Activated T-cell treated with anti-CD3 and anti-CD28 coated beads, Interleukin-2, amount 50 U/mL, for 4 hours (primary cell): ENCODE results near the gene NGB. TPM values are rescaled to one million over a fixed set of nuclear protein-coding genes. Genes with fewer than 3 reads are reported as not detected.

Source experiments
- ATAC-seq, 2 donors: fragments of 200-7000 bp; cut with Tn5 transposase; one replicate each; pipeline ENCODE4 v1.10.0; 2021
- DNase-seq: peaks from one replicate; pipeline ENCODE4 v3.0.0-alpha.2; 2020
- H3K27me3 Mint-ChIP-seq: one replicate; pipeline ENCODE4 v1.8.0; 2021; ENCODE audit warnings: low read depth, mixed read lengths
- H3K36me3 Mint-ChIP-seq: one replicate; pipeline ENCODE4 v1.8.0; 2022; ENCODE audit warnings: mixed read lengths; ENCODE audit not compliant: insufficient read depth
- H3K4me1 Mint-ChIP-seq: one replicate; pipeline ENCODE4 v1.8.0; 2021; ENCODE audit warnings: low read depth, mixed read lengths
- H3K4me3 Mint-ChIP-seq: one replicate; pipeline ENCODE4 v1.8.0; 2021; ENCODE audit warnings: mild to moderate bottlenecking, moderate library complexity, mixed read lengths
- H3K9me3 Mint-ChIP-seq: one replicate; pipeline ENCODE4 v1.8.0; 2021; ENCODE audit warnings: mixed read lengths
- total RNA-seq, 3 donors: library from RNA; stranded (reverse); gene quantifications; one replicate each; pipeline ENCODE4 v1.2.1, GENCODE V29; 2021

NGB gene
- total RNA-seq, 3 donors from 2014 or later: not detected

DNA sequence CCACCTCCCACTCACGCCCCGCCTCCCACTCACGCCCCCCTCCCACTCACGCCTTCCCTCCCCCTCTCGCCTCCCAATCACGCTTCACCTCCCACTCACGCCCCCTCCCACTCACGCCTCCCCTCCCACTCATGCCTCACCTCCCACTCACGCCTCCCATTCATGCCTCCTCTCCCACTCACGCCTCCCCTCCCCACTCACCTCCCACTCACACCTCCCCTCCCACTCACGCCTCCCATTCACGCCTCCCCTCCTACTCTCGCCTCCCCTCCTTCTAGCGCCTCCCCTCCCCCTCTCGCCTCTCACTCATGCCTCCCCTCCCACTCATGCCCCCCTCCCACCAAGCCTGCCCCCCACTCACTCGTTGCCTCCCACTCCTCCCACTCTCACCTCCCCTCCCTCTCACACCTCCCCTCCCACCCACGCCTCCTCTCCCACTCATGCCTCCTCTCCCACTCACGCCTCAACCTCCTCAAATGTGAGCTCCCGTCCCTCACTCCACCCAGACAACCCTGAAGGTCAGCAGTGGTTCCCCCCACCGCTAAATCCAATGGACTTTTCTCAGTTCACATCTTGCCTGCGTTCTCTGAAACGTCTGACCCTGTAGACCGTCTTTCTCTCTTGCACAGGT is 49.6 kb downstream of the NGB start:
- no peak for DNase-seq
- Mint-ChIP-seq H3K4me3 (no peak overlapping the region), H3K4me1 (no peaks in the 10 kb centered on the region), H3K9me3 (no peaks in the 10 kb centered on the region), H3K27me3 (peaks cover 15% of the 10 kb centered on the region), H3K36me3 (no peaks in the 10 kb centered on the region)
- ATAC-seq: no peak

DNA sequence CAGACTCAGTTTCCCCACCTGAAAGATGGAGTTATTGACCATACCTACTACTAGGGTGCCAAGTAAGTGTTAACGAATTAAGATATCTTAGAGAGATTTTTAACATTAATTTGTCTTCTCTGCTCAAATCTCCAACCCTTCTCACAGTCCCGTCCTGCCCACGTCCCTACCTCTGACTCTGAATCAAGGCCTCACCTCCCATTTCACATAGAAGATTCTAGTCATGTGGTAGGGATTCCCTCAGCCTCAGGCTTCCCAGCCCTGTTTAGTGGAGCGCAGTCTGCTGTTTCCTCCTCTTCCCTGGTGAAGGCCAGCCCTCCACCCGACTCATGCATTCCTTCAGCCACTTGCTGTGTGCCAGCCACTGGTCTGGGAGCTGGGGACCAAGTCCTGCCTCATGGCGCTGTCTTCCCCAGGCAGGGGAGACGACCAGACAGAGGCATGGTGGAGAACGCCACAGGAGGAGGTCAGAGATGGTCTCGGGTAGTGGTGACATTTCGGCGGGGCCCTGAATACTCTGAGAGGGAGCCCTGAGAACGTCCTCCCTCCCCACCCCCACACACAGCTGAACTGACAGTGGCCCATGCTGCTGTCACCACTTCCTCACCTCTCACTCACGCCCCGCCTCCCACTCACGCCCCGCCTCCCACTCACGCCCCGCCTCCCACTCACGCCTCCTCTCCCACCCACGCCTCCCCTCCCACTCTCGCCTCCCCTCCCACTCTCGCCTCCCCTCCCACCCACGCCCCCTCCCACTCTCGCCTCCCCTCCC is 50.6 kb downstream of the NGB start:
- ATAC-seq: no peak
- no peak overlapping the region for H3K4me3 Mint-ChIP-seq
- H3K36me3 Mint-ChIP-seq: no peaks in the 10 kb centered on the region
- H3K9me3 Mint-ChIP-seq: no peaks in the 10 kb centered on the region
- H3K27me3 Mint-ChIP-seq: peaks cover 21% of the 10 kb centered on the region
- no peak for DNase-seq
- H3K4me1 Mint-ChIP-seq: no peaks in the 10 kb centered on the region

- no peak overlapping the region for H3K4me3 Mint-ChIP-seq
- H3K36me3 Mint-ChIP-seq: no peaks in the 10 kb centered on the region
- H3K9me3 Mint-ChIP-seq: no peaks in the 10 kb centered on the region
- H3K4me1 Mint-ChIP-seq: no peaks in the 10 kb centered on the region
- ATAC-seq: no peak
- H3K27me3 Mint-ChIP-seq: peaks cover 26% of the 10 kb centered on the region
- no peak for DNase-seq
Measured at GRCh38 chr14:77219591-77219990, 51.4 kb downstream of the NGB start.

DNA sequence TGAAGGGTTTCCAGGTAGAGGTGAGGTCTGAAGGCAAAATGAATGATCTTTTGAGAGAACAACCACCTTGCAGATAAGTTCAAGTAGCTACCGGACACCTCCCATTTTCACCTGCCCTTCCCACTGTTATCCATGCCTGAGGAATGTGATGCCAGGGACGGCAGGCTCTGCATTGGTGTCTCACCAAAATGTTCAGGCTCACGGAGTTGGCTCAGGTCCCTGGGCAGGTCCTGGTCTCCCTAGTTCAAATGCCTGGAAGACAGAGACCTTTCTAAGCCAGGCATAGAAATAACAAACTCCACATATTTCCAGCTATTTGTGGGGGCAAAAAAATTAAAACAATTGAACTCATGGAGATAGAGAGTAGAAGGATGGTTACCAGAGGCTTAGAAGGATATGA is 53.5 kb downstream of the NGB start:
- no peak overlapping the region for H3K4me3 Mint-ChIP-seq
- DNase-seq: no peak
- no peaks in the 10 kb centered on the region for H3K9me3 Mint-ChIP-seq
- no peak for ATAC-seq
- peaks cover 2% of the 10 kb centered on the region for H3K4me1 Mint-ChIP-seq
- peaks cover 23% of the 10 kb centered on the region for H3K27me3 Mint-ChIP-seq
- no peaks in the 10 kb centered on the region for H3K36me3 Mint-ChIP-seq

Other genes with a start within 250 kb of the NGB start
- 10 to 100 TPM; 29.5 to 37.1 (median 32.7) TPM for gene IRF2BPL, start 242.5 kb downstream of the NGB start, total RNA-seq
- 10 to 100 TPM in 1 of 3 donors, 1 to 10 TPM in 2; 9.0 to 10.2 (median 9.4) TPM for gene CIPC, start 172.9 kb downstream of the NGB start, total RNA-seq
- gene ZDHHC22, start 129.4 kb downstream of the NGB start, total RNA-seq: not detected
- under 1 TPM; 0.65 to 0.91 (median 0.87) TPM for gene TMEM63C, start 89.4 kb downstream of the NGB start, total RNA-seq
- 10 to 100 TPM; 18.0 to 22.2 (median 19.2) TPM for gene POMT2, start 49.7 kb upstream of the NGB start, total RNA-seq
- gene GSTZ1, start 49.8 kb upstream of the NGB start, total RNA-seq: 1 to 10 TPM; 5.5 to 9.2 (median 8.1) TPM
- 10 to 100 TPM; 16.1 to 17.1 (median 16.2) TPM for gene TMED8, start 105.9 kb upstream of the NGB start, total RNA-seq
- gene SAMD15, start 106.2 kb upstream of the NGB start, total RNA-seq: under 1 TPM; 0.61 to 0.90 (median 0.82) TPM
- under 1 TPM in 2 of 3 donors, not detected in 1; 0.15 to 0.18 TPM for gene NOXRED1, start 152.3 kb upstream of the NGB start, total RNA-seq
- 10 to 100 TPM; 12.7 to 15.7 (median 13.9) TPM for gene VIPAS39, start 186.4 kb upstream of the NGB start, total RNA-seq
- gene AHSA1, start 186.9 kb upstream of the NGB start, total RNA-seq: 100 to 1,000 TPM; 339 to 369 (median 361) TPM
- not detected for gene ISM2, start 227.6 kb upstream of the NGB start, total RNA-seq